ENCODE data around the gene SEMA4F.
A peak's percentile ranks its signal among the peaks of the same experiment; 100 is the strongest.
"Not testable (repeated sequence)": the region's sequence is repeated elsewhere in the genome, so short reads cannot be mapped to it uniquely, and the experiment has no call there.

SEMA4F gene, protein sequence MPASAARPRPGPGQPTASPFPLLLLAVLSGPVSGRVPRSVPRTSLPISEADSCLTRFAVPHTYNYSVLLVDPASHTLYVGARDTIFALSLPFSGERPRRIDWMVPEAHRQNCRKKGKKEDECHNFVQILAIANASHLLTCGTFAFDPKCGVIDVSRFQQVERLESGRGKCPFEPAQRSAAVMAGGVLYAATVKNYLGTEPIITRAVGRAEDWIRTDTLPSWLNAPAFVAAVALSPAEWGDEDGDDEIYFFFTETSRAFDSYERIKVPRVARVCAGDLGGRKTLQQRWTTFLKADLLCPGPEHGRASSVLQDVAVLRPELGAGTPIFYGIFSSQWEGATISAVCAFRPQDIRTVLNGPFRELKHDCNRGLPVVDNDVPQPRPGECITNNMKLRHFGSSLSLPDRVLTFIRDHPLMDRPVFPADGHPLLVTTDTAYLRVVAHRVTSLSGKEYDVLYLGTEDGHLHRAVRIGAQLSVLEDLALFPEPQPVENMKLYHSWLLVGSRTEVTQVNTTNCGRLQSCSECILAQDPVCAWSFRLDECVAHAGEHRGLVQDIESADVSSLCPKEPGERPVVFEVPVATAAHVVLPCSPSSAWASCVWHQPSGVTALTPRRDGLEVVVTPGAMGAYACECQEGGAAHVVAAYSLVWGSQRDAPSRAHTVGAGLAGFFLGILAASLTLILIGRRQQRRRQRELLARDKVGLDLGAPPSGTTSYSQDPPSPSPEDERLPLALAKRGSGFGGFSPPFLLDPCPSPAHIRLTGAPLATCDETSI

DNA sequence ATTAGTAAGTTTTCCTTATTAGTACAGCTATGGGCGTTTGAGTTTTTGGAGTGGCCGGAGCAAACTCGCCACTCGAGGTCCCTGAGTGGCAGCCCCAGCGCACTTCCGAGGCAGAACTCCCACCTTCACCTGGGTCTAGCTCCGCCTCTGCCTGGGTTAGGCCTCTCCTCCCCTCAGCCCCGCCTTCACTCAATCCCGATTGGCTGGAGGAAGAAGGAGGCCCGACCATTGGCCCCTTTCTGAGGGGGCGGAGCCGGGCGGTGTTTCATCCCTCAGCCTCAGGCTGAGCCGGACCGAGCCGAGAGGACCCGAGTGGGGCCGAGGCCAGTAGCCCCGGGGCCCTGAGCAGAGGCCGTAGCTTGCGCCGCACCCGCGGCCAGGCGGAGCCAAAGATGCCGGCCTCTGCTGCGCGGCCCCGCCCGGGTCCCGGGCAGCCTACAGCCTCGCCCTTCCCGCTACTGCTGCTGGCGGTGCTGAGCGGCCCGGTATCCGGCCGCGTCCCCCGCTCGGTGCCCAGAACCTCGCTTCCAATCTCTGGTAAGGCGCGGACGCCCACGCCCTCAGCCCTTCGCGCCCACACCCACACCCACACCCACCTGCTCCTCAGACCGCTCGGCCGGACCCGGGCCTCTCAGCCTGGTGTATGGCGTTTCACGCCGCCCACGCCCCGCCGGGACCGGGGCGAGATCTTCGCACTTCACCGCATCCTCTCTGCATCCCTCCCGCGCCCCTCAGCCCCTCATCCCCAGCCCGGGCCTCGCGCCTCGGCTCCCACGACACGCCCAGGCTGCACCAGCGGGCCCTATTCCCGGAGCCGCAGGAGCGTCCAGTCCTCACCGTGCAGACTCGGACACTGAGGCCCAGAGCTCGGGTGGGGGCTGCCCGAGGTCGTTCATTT, at the start of gene SEMA4F:
Gene SEMA4F (plus strand): TSS at position 263 of the 898 bp plus-strand sequence. CDS start 130 bp downstream, at position 393.
- DNase-seq, result peak; percentile 94

GRCh38 chr2:74606927-74607326, 47.1 kb upstream of the SEMA4F start:
- no peak for DNase-seq

DNA sequence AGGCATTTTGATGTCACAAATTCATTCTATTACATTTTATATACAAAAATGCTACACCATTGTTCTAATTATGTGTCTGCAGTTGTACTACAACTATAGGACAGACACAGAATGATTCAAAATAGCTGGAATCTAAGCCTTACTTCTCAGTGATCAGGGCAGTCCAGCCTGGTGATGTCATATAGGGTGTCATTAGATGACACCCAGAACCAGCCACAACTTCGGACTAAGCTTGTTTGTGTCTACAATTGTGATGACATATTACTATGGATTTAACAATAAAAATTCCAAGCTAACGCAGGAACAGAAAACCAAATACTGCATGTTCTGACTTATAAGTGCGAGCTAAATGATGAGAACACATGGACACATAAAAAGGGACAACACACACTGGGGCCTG, 36.9 kb upstream of the SEMA4F start:
- DNase-seq, result peak; percentile 4

- no peak for DNase-seq
Observed at GRCh38 chr2:74618410-74619083, 35.5 kb upstream of the SEMA4F start.

- peak; percentile 57 for DNase-seq
Observed at GRCh38 chr2:74619651-74620297, 34.3 kb upstream of the SEMA4F start.

DNA sequence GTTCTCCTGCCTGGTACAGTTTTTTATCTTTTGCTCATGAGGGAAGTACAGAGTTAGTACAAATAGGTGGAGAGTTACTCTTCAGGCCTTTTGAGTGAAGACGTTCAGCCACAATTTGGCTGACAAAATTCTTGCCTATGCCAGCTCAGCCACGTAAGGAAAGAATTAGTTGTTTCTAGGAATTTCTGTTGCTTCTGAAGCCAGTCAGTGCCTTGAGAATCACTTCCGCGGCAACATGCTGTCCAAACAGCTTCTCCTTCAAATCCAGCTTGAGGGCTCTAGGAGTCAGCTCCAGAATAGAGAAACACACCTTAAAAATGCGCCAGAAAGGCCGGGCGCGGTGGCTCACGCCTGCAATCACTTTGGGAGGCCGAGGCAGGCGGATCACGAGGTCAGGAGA, 33.4 kb upstream of the SEMA4F start:
- DNase-seq, result no peak

DNA sequence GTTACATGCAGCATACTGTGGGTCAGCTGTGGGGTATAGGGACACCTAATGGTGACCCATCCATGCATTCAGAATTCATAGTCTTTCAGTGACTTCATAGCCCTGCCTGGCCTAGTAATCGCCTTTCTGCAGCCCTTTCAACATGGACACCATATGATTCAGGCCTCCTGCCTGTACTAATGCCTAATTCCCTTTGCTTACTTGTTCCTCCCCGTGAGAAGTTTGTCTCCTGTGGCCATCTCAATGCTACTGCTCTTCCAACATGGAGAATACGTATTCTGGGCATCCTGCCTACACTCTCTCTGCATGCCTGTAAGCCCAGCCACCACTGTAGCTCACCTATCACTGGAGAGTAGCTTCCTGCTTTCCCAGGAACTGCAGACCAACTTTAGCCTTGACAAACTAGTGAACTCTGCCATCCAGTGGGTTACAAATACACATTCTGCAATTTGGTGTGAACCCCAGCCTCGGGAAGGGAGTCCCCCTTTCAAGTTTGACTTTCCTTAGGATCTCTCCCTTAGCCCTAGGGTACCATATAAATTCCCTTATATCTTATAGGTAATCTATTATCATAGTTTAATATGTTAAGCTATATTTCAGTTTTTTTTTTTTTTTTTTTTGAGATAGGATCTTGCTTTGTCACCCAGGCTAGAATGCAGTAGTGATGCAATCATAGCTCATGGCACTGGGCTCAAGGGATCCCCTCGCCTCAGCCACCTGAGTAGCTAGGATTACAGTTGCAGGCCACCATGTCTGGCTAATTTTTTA, 28.2 kb upstream of the SEMA4F start:
- no peak for DNase-seq

- no peak for DNase-seq
Observed at GRCh38 chr2:74628538-74629105, 25.4 kb upstream of the SEMA4F start.

DNA sequence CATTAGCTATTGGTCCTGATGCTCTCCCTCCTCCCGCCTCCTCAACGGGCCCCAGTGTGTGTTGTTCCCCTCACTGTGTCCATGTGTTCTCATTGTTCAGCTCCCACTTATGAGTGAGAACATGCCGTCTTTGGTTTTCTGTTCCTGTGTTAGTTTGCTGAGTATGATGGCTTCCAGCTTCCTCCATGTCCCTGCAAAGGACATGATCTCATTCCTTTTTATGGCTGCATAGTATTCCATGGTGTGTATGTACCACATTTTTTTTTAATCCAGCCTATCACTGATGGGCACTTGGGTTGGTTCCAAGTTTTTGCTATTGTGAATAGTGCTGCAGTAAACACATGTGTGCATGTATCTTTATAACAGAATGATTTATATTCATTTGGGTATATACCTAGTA, 23.6 kb upstream of the SEMA4F start:
- DNase-seq, result not testable (repeated sequence)

DNA sequence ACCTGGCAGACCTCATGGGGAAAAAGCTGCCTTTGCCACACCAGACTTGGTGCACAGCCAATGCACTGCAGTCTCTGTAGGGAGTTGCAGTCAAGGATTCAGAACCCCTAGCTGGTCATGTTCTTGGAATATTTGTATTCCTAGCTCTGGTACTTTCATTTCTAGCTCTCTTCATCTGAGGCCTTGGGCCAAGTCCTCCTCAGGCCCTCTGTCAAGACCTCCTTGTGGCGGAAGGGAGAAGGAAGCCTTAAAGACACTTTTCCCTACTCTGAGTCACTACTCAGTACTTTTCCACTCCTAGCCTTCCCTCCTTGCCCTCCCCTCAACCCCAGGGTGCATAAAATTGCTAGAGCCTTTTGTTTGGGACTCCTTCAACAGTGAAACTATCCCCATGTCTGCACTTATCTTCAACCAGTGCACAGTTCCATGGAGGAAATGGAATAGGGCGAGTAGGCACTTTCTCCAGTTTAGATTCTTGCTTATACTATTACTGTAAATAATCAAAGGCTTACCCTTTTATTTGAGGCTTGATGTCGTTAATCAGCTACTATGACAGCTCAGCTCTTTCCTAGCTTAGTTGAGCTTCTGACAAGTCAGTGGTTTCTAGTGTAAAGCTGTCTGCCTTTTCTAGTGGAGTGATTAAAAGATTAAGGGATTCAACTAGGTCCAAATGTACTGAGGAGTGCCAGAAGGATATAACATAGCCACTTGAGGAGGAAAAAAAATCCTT, 21.7 kb upstream of the SEMA4F start:
- no peak for DNase-seq

DNA sequence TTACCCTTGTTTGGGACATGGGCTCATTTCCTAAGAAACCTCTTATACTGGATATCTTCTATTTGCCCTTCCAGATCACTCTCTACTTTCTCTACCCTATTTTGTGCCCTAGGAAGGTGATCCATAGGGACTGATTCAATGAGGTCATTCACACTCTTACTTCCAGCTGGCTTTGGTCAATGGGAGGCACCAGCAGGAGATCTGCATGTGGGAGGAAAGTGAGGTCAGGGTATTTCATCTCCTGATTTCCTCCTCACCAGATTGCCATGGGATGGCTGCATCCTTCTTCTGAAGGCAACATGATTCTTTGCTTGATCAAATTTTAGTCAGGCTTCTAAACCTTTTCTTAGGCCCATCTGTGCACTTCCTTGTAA, 21.1 kb upstream of the SEMA4F start:
- no peak for DNase-seq

- no peak for DNase-seq
Observed at GRCh38 chr2:74639550-74639949, 14.5 kb upstream of the SEMA4F start.

- DNase-seq, result no peak
Observed at GRCh38 chr2:74645344-74645743, 8.7 kb upstream of the SEMA4F start.

DNA sequence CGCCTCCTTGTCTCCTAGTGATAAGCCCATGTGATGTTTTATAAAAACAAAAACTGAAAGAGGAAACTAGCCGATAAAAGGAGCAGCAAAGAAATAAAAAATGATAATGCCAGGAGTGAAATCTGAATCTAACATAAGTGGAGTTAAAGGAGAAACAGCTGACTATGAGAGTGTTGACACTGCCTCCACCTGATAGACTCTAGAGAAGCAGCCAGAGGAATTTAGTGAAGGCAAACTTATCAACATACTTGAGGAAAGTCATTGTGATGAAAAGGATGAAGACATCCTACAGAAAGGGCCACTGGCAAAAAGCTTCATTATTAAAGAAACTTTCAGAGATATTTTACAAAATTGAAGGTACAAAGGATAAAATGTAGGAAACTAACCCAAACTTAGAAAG, 7.8 kb upstream of the SEMA4F start:
- DNase-seq, result no peak

GRCh38 chr2:74646834-74647482, 7.1 kb upstream of the SEMA4F start:
- DNase-seq, result no peak

GRCh38 chr2:74648009-74648443, 6.0 kb upstream of the SEMA4F start, which contains the start of gene M1AP:
M1AP (minus strand) TSS chr2:74648330; CDS start chr2:74640275, 8,055 bp downstream.
- DNase-seq, result no peak

GRCh38 chr2:74653589-74653984, 460 bp upstream of the SEMA4F start:
- no peak for DNase-seq

DNA sequence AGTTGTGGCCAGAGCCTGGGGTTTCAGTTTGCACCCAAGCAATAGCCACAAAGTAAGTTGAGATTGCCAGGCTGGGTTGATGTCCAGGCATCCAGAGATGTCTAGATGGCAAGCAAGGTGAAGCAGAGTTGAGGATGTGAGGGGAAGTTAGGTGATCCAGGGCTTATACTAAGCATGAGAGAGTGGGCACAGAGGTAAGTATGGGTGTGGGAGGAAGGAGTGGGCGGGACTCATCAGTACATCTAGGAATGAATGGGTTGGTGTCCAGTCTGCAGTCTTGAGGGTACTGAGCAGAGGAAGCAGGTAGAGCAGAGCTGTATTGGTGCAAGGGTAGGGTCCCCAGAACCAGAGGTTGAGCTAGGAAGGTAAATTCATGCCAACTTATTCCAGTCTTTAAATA, 1.5 kb downstream of the SEMA4F start:
- no peak for DNase-seq

- no peak for DNase-seq
Observed at GRCh38 chr2:74658516-74658915, 4.5 kb downstream of the SEMA4F start.

Measured in suppressor macrophage treated with lipopolysaccharide for 4 hours (primary cell).